GM13977 (cell line): ENCODE data around the gene SEC24A.
A peak's percentile ranks its signal among the peaks of the same experiment; 100 is the strongest.
"Not testable (repeated sequence)": the region's sequence is repeated elsewhere in the genome, so short reads cannot be mapped to it uniquely, and the experiment has no call there.

Experiments used
- DNase-seq: peaks from one replicate; pipeline ENCODE4 v3.0.0; 2012; ENCODE audit warnings: low spot score
- CTCF ChIP-seq: IDR thresholded peaks from 2 replicates; pipeline ENCODE4 v1.5.1; 2012; ENCODE audit warnings: mild to moderate bottlenecking, control low read depth; ENCODE audit not compliant: insufficient read depth; ENCODE audit errors: extremely low read depth, missing control alignments
- in situ Hi-C: fragments of 300-500 bp; cut with MboI; formaldehyde crosslinking; loops from one replicate; pipeline ENCODE4 v1.12.0; 2022; ENCODE audit warnings: low sequenced_read_pairs, low pct_unique_long_range_greater_than_20kb, mixed read lengths, inconsistent platforms; ENCODE audit not compliant: unreplicated experiment

SEC24A gene

GRCh38 chr5:134626369-134627014 is 22.1 kb upstream of the SEC24A start:
- DNase-seq: no peak
- no peak for TF ChIP-seq CTCF

GRCh38 chr5:134634227-134634626 is 14.4 kb upstream of the SEC24A start:
- no peak for TF ChIP-seq CTCF
- DNase-seq: no peak
- in situ Hi-C loops: no loop called here

More at GRCh38 chr5:134626369-134627014, 22.1 kb upstream of the SEC24A start:
- in situ Hi-C loops: no loop called here

GRCh38 chr5:134635366-134635765 is 13.2 kb upstream of the SEC24A start:
- in situ Hi-C loops, DNase-seq: not testable (repeated sequence)

- TF ChIP-seq CTCF: no peak
- in situ Hi-C loops: no loop called here
- DNase-seq: no peak
These were observed 11.4 kb upstream of the SEC24A start for GRCh38 chr5:134637116-134637721.

- DNase-seq: no peak
- TF ChIP-seq CTCF: no peak
- in situ Hi-C loops: no loop called here
These were observed 9.8 kb upstream of the SEC24A start for GRCh38 chr5:134638760-134639201.

GRCh38 chr5:134642931-134643530 is 5.6 kb upstream of the SEC24A start:
- peak; percentile 38 for DNase-seq
- no peak for TF ChIP-seq CTCF
- in situ Hi-C loops: no loop called here
